Spleen (tissue), 7 donors: ENCODE measurements around the gene IMMP2L.

Experiments used
- CTCF ChIP-seq, 11 experiments: fragments of 200-600 bp in 7 of 11; fragments of 450-650 bp in 4 of 11; sonication (generic) in 4 of 11; IDR thresholded peaks in 8 of 11; conservative IDR thresholded peaks in 3 of 11; 1 replicate in 7 of 11; 2 replicates in 4 of 11; pipeline versions ENCODE4 v1.4.0 to v1.8.0; 2016 to 2021; ENCODE audit warnings: antibody characterized with exemption in 11 of 11, inconsistent platforms in 4 of 11, mild to moderate bottlenecking in 1 of 11
- POLR2A ChIP-seq, 3 donors: fragments of 450-650 bp; IDR thresholded peaks; one replicate each; pipeline ENCODE4 v1.5.1; 2017; ENCODE audit warnings: antibody characterized with exemption in 3 of 3, mild to moderate bottlenecking in 1 of 3
- donor health status: DM: no; HTN: no; CAD: no; lungs with moderate emphysema.
- donor health status: DM: no; HTN: no; CAD: no.
- donor health status: DM: no; HTN: no; CAD: no.

- no peak for TF ChIP-seq CTCF (IDR thresholded peaks at IDR 0.05 in 8 of 11, conservative IDR thresholded peaks at IDR 0.05 in 3 of 11)
- no peak for TF ChIP-seq POLR2A (IDR thresholded peaks at IDR 0.05)
Measured at GRCh38 chr7:110786328-110786965, 775.8 kb downstream of the IMMP2L start.
